Measurements from ENCODE around the gene ATL2.

Gene ATL2

GRCh38 chr2:38409156-38410102 lies 32.4 kb upstream of the ATL2 start:
- Histone ChIP-seq H3K9me3 (ENCODE audit: insufficient read depth, low read depth, low read length) (peaks cover 4% of the 10 kb centered on the region; the same call in 1 of the 2 replicates), H3K27me3 (ENCODE audit: insufficient read depth, low read length, poor library complexity, severe bottlenecking) (no peaks in the 10 kb centered on the region), H3K9ac (ENCODE audit: low read depth, low read length, poor library complexity, severe bottlenecking) (no peak overlapping the region), H3K36me3 (ENCODE audit: insufficient read depth, low read length) (no peaks in the 10 kb centered on the region), H3K9me2 (replicated peaks; ENCODE audit: low read depth, low read length) (no peaks in the 10 kb centered on the region), H2AFZ (ENCODE audit: low read length) (no peak overlapping the region), H3F3A (ENCODE audit: low read depth) (no peaks in the 10 kb centered on the region), H3K4me2 (ENCODE audit: low read depth, low read length, poor library complexity, severe bottlenecking) (no peak overlapping the region), H3K4me3 (ENCODE audit: low read length, poor library complexity, severe bottlenecking) (no peak overlapping the region), H3K79me2 (ENCODE audit: insufficient read depth, low read length) (no peaks in the 10 kb centered on the region), H3K4me1 (ENCODE audit: insufficient read depth, low read length, poor library complexity, severe bottlenecking) (no peaks in the 10 kb centered on the region), H4K20me1 (ENCODE audit: insufficient read depth, low read length, poor library complexity, severe bottlenecking) (no peaks in the 10 kb centered on the region)
- TF ChIP-seq CTCF (conservative IDR thresholded peaks at IDR 0.05; ENCODE audit: low read length) (no peak), EZH2phosphoT487 (IDR thresholded peaks at IDR 0.05; ENCODE audit: borderline replicate concordance) (no peak)

DNA sequence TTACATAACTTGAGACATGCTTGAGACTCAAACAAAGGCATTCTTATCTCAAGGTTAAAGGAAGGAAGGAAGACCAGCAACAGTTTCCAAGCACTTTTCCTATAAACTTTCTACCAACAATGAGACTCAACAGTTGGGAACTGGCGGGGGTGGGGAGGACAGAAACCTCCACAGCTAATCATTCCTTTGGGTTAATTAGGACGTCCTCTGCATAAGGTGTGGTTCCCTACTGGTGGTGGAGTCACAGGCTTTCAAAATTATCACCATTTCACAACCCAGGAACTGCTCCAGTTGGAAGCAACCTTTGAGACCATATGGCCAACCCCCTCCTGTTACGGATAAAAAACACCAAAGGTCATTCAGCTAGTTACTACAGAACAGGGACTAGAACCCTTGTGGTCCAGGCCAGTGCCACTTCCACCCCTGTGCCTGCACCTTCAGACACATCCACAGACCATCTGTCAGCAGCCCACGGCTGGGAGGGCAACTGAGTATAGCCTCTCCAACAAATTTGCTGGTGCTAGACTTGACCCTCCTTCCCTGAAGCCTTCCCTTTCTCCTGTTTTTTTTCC lies 30.1 kb upstream of the ATL2 start:
- no peak for TF ChIP-seq EZH2phosphoT487 (IDR thresholded peaks at IDR 0.05; ENCODE audit: borderline replicate concordance)
- no peak for TF ChIP-seq CTCF (conservative IDR thresholded peaks at IDR 0.05; ENCODE audit: low read length)
- Histone ChIP-seq H3K79me2 (ENCODE audit: insufficient read depth, low read length) (no peaks in the 10 kb centered on the region), H3K9ac (ENCODE audit: low read depth, low read length, poor library complexity, severe bottlenecking) (no peak overlapping the region), H3K4me2 (ENCODE audit: low read depth, low read length, poor library complexity, severe bottlenecking) (no peak overlapping the region), H3K9me3 (ENCODE audit: insufficient read depth, low read depth, low read length) (no peaks in the 10 kb centered on the region), H4K20me1 (ENCODE audit: insufficient read depth, low read length, poor library complexity, severe bottlenecking) (no peaks in the 10 kb centered on the region), H3K36me3 (ENCODE audit: insufficient read depth, low read length) (no peaks in the 10 kb centered on the region), H2AFZ (ENCODE audit: low read length) (no peak overlapping the region), H3K4me1 (ENCODE audit: insufficient read depth, low read length, poor library complexity, severe bottlenecking) (peaks cover under 1% of the 10 kb centered on the region), H3K4me3 (ENCODE audit: low read length, poor library complexity, severe bottlenecking) (no peak overlapping the region), H3K9me2 (replicated peaks; ENCODE audit: low read depth, low read length) (no peaks in the 10 kb centered on the region), H3F3A (ENCODE audit: low read depth) (no peaks in the 10 kb centered on the region), H3K27me3 (ENCODE audit: insufficient read depth, low read length, poor library complexity, severe bottlenecking) (no peaks in the 10 kb centered on the region)

DNA sequence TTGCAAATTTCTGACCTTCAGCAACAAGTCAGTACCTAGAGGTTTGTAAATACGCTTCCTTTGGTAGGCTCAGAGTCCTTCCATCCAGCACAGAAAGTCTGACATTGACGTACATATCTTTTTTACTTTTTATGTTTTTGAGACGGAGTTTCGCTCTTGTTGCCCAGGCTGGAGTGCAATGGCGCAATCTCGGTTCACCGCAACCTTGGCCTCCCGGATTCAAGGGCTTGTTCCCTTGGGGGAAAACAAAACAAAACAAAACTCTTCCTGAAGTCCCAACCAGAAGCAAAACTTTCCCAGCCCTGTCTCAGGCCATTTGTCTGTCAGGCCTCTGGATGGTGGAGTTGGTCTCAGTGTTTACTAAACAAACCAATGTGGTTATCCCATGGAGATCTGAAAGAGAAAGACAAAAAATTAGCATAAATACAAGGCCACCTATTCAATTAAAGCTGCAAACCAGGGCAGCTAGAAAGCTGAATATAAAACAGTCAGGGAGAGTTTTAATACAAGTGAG lies 29.6 kb upstream of the ATL2 start:
- no peaks in the 10 kb centered on the region for H3K27me3 ChIP-seq (ENCODE audit: insufficient read depth, low read length, poor library complexity, severe bottlenecking)
- no peaks in the 10 kb centered on the region for H3K79me2 ChIP-seq (ENCODE audit: insufficient read depth, low read length)
- no peak overlapping the region for H3K4me3 ChIP-seq (ENCODE audit: low read length, poor library complexity, severe bottlenecking)
- H3K9me2 ChIP-seq (replicated peaks; ENCODE audit: low read depth, low read length), result no peaks in the 10 kb centered on the region
- H3K9me3 ChIP-seq (ENCODE audit: insufficient read depth, low read depth, low read length), result no peaks in the 10 kb centered on the region
- H4K20me1 ChIP-seq (ENCODE audit: insufficient read depth, low read length, poor library complexity, severe bottlenecking), result no peaks in the 10 kb centered on the region
- no peak overlapping the region for H3K9ac ChIP-seq (ENCODE audit: low read depth, low read length, poor library complexity, severe bottlenecking)
- H2AFZ ChIP-seq (ENCODE audit: low read length), result no peak overlapping the region
- peaks cover 6% of the 10 kb centered on the region for H3K4me1 ChIP-seq (ENCODE audit: insufficient read depth, low read length, poor library complexity, severe bottlenecking)
- H3K36me3 ChIP-seq (ENCODE audit: insufficient read depth, low read length), result no peaks in the 10 kb centered on the region
- H3F3A ChIP-seq (ENCODE audit: low read depth), result no peaks in the 10 kb centered on the region
- no peak overlapping the region for H3K4me2 ChIP-seq (ENCODE audit: low read depth, low read length, poor library complexity, severe bottlenecking)
- TF ChIP-seq CTCF (conservative IDR thresholded peaks at IDR 0.05; ENCODE audit: low read length) (no peak), EZH2phosphoT487 (IDR thresholded peaks at IDR 0.05; ENCODE audit: borderline replicate concordance) (no peak)
